ENCODE data around the gene FBXW12.

Gene FBXW12

DNA sequence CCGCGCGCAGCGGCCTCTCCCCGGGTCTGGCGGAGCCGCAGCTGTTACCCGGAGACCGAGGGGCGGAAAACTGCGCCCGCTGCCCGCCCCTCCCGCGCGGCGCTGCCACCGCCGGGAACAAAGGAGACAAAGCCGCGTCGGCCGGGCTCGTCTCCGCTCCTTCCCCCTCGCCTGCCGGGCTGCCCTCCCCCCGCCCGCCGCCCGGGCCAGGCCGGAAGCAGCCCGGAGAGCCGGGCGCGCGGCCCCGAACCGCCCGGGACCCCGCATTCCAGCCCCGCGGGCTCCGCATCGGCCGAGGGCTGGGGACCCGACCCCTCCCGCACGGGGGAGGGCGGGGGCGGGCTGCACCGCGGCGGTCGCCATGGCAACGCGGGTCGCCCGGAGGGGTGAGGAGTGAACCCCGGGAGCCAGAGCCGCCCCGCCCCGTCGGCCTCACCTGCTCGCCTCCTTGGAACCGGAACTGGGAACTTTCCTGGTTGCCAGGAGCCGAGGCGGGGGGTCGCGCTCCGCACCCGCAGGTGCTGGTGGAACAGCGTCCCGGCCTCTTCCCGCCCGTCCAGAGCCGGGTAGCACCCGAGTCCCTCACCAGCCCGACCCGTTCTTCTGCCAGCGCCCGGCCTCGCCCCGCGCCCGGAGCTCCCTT is 57.4 kb downstream of the FBXW12 start:
- DNase-seq (ENCODE audit: low spot score): peak; percentile 67
- POLR2A ChIA-PET (ENCODE audit: low non-redundant PET): no interaction called here
- CTCF ChIA-PET: no interaction called here

DNA sequence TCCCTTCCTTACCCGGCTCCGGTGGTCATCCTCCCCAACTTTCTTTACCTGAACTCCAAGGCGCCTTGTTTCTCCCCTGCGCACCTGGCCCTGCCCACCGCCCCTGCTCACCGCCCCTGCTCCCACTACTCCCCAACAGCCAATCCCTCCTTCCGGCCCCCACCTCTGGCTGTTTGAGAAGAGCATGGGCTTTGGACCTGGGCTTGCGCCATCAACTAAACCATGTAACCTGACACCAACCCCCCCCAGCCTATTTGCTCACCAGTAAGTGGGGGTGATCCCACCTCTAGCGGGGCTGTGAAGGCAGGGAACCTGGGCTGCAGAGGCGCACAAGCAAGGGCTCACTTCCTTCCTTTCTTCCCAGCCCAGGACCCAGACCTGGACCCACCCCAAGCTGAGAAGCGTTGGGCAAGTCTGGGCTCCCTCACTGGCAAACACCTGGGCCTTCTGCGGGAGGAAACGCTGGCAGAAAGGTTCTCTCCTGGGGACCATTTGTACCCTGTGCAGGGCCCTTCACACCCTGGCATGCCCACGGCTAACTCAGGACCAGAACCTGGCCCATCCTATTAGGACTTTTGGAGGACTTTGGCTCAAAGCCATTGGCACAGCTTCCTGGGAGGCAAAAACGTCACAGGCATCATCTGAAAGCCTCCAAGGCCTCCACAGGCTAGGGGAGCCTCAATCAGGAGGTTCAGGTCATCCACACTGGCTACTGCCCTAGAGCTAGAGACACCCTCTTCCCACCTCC is 58.1 kb downstream of the FBXW12 start, which contains the start of gene PLXNB1:
PLXNB1 (minus strand) TSS at position 127 of the 748 bp plus-strand sequence. CDS start 5,475 bp downstream, outside the sequence.
- DNase-seq (ENCODE audit: low spot score): peak; percentile 83
- peak within 1 kb of the TSS; percentile 99 for H3K27ac ChIP-seq
- no peak for TF ChIP-seq CTCF (conservative IDR thresholded peaks at IDR 0.05; ENCODE audit: low read depth)
- POLR2A ChIA-PET (ENCODE audit: low non-redundant PET): interaction anchor here (0.6 kb wide), 1 partner anchor 16 kb away, joined by 3 read pairs; no protein-coding TSS in a partner anchor
- CTCF ChIA-PET: no interaction called here

More for the DNA sequence above, 57.4 kb downstream of the FBXW12 start:
- TF ChIP-seq CTCF (conservative IDR thresholded peaks at IDR 0.05; ENCODE audit: low read depth): no peak
- H3K27ac ChIP-seq: peak overlapping the region; percentile 99

DNA sequence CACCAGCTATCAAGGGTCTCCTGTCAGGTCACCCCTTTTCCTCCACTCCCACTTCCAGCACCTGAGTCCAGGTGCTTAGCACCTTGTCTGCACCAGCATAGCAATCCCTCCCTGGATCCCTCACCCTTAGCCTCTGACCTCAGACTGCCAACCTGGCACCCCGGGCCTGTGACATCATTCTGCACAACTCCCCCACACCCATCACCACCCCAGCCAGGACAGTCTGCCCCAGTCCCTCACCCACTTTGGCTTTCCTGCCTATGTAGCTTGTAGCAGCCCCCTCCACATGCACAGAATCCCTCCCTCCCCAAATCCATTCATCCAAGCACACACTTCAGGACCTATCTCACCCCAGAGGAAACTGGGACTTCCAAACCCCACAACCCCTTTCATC is 58.7 kb downstream of the FBXW12 start:
- H3K27ac ChIP-seq: peak overlapping the region; percentile 99
- TF ChIP-seq CTCF (conservative IDR thresholded peaks at IDR 0.05; ENCODE audit: low read depth): no peak
- CTCF ChIA-PET: no interaction called here
- DNase-seq (ENCODE audit: low spot score): no peak
- POLR2A ChIA-PET (ENCODE audit: low non-redundant PET): interaction anchor here (0.6 kb wide), 1 partner anchor 15 kb away, joined by 3 read pairs; no protein-coding TSS in a partner anchor

GRCh38 chr3:48431224-48432029 is 59.4 kb downstream of the FBXW12 start:
- CTCF ChIA-PET: interaction anchor here (1.8 kb wide), 1 partner anchor 30 kb away, joined by 12 read pairs; no protein-coding TSS in a partner anchor
- H3K27ac ChIP-seq: peak overlapping the region; percentile 99
- no peak for DNase-seq (ENCODE audit: low spot score)
- no peak for TF ChIP-seq CTCF (conservative IDR thresholded peaks at IDR 0.05; ENCODE audit: low read depth)
- POLR2A ChIA-PET (ENCODE audit: low non-redundant PET): no interaction called here

DNA sequence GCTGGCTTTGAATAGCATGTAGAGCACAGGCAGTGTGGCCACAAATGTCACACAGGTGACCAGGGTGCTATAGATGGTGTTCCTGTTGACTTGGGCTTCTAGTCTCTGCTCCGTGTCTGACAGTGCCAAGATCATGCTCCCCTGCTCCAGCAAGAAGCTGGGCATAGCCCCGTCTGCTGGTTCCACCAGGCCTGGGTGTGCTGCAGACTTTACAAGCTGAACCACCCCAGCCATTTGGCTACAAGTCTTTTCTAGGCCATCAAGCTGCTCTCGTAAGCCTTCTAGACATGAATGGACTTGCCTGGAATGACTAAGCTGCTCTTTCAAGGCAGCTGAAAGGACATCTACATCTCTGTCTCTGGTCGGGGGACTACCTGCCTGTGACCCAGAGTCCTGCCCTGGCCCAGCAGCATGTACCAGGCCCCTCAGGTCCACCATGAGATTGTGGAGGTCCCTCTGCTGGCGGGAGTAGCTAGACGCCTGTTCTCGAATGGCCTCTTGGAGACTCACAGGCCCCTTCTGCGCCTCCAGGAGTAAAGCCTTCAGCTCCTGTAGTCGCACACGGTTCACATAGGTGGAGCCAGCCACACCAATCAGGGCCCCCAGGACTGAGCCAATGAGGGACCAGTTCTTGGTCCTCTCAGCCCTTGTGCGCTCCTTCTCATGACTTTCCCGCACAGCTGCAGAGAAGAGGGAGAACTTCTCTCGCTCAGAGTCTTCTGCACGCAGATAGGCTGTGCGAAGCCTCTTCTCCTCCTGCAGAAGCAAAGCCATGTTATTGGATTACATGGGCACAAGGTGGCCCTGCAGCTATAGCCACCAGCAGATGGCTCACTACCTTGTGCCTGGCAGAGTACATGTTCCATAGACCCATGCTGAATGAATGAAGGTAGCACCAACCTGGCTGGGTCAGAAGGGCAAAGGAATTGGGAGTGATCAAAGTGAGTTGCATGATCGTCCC is 60.7 kb downstream of the FBXW12 start:
- POLR2A ChIA-PET (ENCODE audit: low non-redundant PET): interaction anchor here (0.5 kb wide), 1 partner anchor 72 kb away, joined by 3 read pairs; no protein-coding TSS in a partner anchor
- H3K27ac ChIP-seq: peak overlapping the region; percentile 99
- peak; percentile 37 for TF ChIP-seq CTCF (conservative IDR thresholded peaks at IDR 0.05; ENCODE audit: low read depth)
- CTCF ChIA-PET: interaction anchor here (0.6 to 1.8 kb wide), 3 partner anchors 32 to 245 kb away, joined by 5 to 12 read pairs (median 6); partner anchors contain the start of gene CDC25A
- DNase-seq (ENCODE audit: low spot score): peak; percentile 73

Data from RWPE1 (cell line).